KOPT-K1 (cell line): ENCODE measurements around the gene GPR35.

ENCODE experiments used
- H3K27ac ChIP-seq: fragments of 200-600 bp; sonication (generic); 2 replicates; pipeline ENCODE4 v1.5.1; 2016; ENCODE audit warnings: antibody characterized with exemption, mild to moderate bottlenecking, low read depth, low read length; ENCODE audit not compliant: poor library complexity, severe bottlenecking
- H3K36me3 ChIP-seq: fragments of 200-600 bp; sonication (generic); 2 replicates; pipeline ENCODE4 v1.5.1; 2017; ENCODE audit warnings: antibody characterized with exemption, mild to moderate bottlenecking, low read length, moderate library complexity; ENCODE audit not compliant: insufficient read depth
- H3K9me3 ChIP-seq: fragments of 200-600 bp; sonication (generic); 2 replicates; pipeline ENCODE4 v1.5.1; 2017; ENCODE audit warnings: antibody characterized with exemption, low read length, mild to moderate bottlenecking; ENCODE audit not compliant: insufficient read depth, poor library complexity, severe bottlenecking

The GPR35 gene

GRCh38 chr2:240622060-240622411, 3.2 kb upstream of the GPR35 start:
- Histone ChIP-seq H3K36me3 (no peaks in the 10 kb centered on the region), H3K27ac (no peak overlapping the region), H3K9me3 (peaks cover 13% of the 10 kb centered on the region)

- H3K9me3 ChIP-seq = peaks cover 7% of the 10 kb centered on the region
- no peak overlapping the region for H3K27ac ChIP-seq
- H3K36me3 ChIP-seq = no peaks in the 10 kb centered on the region
Measured at GRCh38 chr2:240622531-240623235, 2.6 kb upstream of the GPR35 start.

- Histone ChIP-seq H3K36me3 (no peaks in the 10 kb centered on the region), H3K9me3 (no peaks in the 10 kb centered on the region), H3K27ac (no peak overlapping the region)
Measured at GRCh38 chr2:240623531-240624010, 1.7 kb upstream of the GPR35 start.

- H3K9me3 ChIP-seq = no peaks in the 10 kb centered on the region
- no peak overlapping the region for H3K27ac ChIP-seq
- H3K36me3 ChIP-seq = no peaks in the 10 kb centered on the region
Measured at GRCh38 chr2:240624011-240624949, 1.0 kb upstream of the GPR35 start.

- peak overlapping the region; percentile 77 for H3K27ac ChIP-seq
- H3K36me3 ChIP-seq = no peaks in the 10 kb centered on the region
- no peaks in the 10 kb centered on the region for H3K9me3 ChIP-seq
Measured at GRCh38 chr2:240626531-240627300, 1.4 kb downstream of the GPR35 start.

- no peak overlapping the region for H3K27ac ChIP-seq
- H3K9me3 ChIP-seq = peaks cover 7% of the 10 kb centered on the region
- H3K36me3 ChIP-seq = no peaks in the 10 kb centered on the region
Measured at GRCh38 chr2:240627736-240628506, 2.6 kb downstream of the GPR35 start.

GRCh38 chr2:240628507-240628807, 3.2 kb downstream of the GPR35 start:
- no peaks in the 10 kb centered on the region for H3K36me3 ChIP-seq
- peaks cover 12% of the 10 kb centered on the region for H3K9me3 ChIP-seq
- no peak overlapping the region for H3K27ac ChIP-seq

- Histone ChIP-seq H3K9me3 (peaks cover 18% of the 10 kb centered on the region), H3K27ac (no peak overlapping the region), H3K36me3 (no peaks in the 10 kb centered on the region)
Measured at GRCh38 chr2:240628808-240629618, 3.7 kb downstream of the GPR35 start.

- no peaks in the 10 kb centered on the region for H3K36me3 ChIP-seq
- H3K9me3 ChIP-seq = peaks cover 24% of the 10 kb centered on the region
- no peak overlapping the region for H3K27ac ChIP-seq
Measured at GRCh38 chr2:240629619-240629967, 4.3 kb downstream of the GPR35 start.

GRCh38 chr2:240629968-240630770, 4.9 kb downstream of the GPR35 start:
- peaks cover 30% of the 10 kb centered on the region for H3K9me3 ChIP-seq
- no peak overlapping the region for H3K27ac ChIP-seq
- no peaks in the 10 kb centered on the region for H3K36me3 ChIP-seq

GRCh38 chr2:240630771-240631547, 5.7 kb downstream of the GPR35 start:
- no peak overlapping the region for H3K27ac ChIP-seq
- H3K36me3 ChIP-seq = no peaks in the 10 kb centered on the region
- H3K9me3 ChIP-seq = peaks cover 37% of the 10 kb centered on the region

GRCh38 chr2:240631548-240632305, 6.4 kb downstream of the GPR35 start:
- no peaks in the 10 kb centered on the region for H3K36me3 ChIP-seq
- H3K27ac ChIP-seq = no peak overlapping the region
- H3K9me3 ChIP-seq = peaks cover 38% of the 10 kb centered on the region
